K562 (cell line): Measurements from ENCODE around the gene CD4. TPM values are rescaled to one million over a fixed set of nuclear protein-coding genes. Genes with fewer than 3 reads are reported as not detected.

Experiments used
- GTF2F1 ChIP-seq: IDR thresholded peaks from 2 replicates; pipeline ENCODE4 v1.6.1; 2011; ENCODE audit warnings: low read depth, low read length, improper control_type of control experiment
- MBD2 ChIP-seq: sonication (generic); IDR thresholded peaks from 2 replicates; pipeline ENCODE4 v1.6.1; 2016; ENCODE audit warnings: low read depth, borderline replicate concordance
- MEIS2 ChIP-seq: fragments of 450-650 bp; IDR thresholded peaks from 2 replicates; pipeline ENCODE4 v1.6.1; 2014; ENCODE audit warnings: mild to moderate bottlenecking; ENCODE audit not compliant: partially characterized antibody
- SPI1 ChIP-seq: IDR thresholded peaks from 2 replicates; pipeline ENCODE4 v1.6.1; 2011; ENCODE audit warnings: low read depth, low read length, control low read depth, borderline replicate concordance
- ZNF586 ChIP-seq: fragments of 450-650 bp; formaldehyde crosslinking; conservative IDR thresholded peaks from 2 replicates; pipeline ENCODE4 v1.4.0; 2020; ENCODE audit warnings: mild to moderate bottlenecking, moderate library complexity
- polyA plus RNA-seq, 8 experiments: library from polyadenylated mRNA; depleted of rRNA in 4 of 8; stranded (reverse) in 5 of 8; unstranded in 3 of 8; fragments of >200 nt; fragmentation: Nextera tagmentation in 2 of 8; fragmentation: Illumina TruSeq in 1 of 8; extraction: Ambion mirVana in 2 of 8; extraction: Trizol in 1 of 8; gene quantifications; 2 replicates each; pipeline versions ENCODE4 v1.2.1 to v1.2.3, GENCODE V29; 2011 to 2014; ENCODE audit warnings: inconsistent platforms in 1 of 8, missing spikeins in 1 of 8
- total RNA-seq, 7 experiments: library from RNA; depleted of rRNA in 6 of 7; stranded (reverse); fragments of >200 nt in 6 of 7; fragmentation: Illumina TruSeq in 2 of 7; extraction: Trizol in 2 of 7; gene quantifications; 2 replicates each; pipeline versions ENCODE4 v1.2.1 to v1.2.3, GENCODE V29; 2011 to 2021; ENCODE audit warnings: low replicate concordance in 1 of 7
- TF ChIP-seq, protein P1 (sequence below): fragments of 450-650 bp; IDR thresholded peaks from 2 replicates; pipeline ENCODE4 v1.6.1; 2017; ENCODE audit warnings: antibody characterized with exemption, mild to moderate bottlenecking
- TF ChIP-seq, protein P2 (sequence below): sonication (generic); formaldehyde crosslinking; IDR thresholded peaks from 2 replicates; pipeline ENCODE4 v1.8.0; 2022; ENCODE audit warnings: mild to moderate bottlenecking, missing genetic modification reagents
- TF ChIP-seq, protein P3 (sequence below): fragments of 250-450 bp; sonication (Bioruptor Pico); IDR thresholded peaks from 2 replicates; pipeline ENCODE4 v1.4.0; 2020; ENCODE audit warnings: mild to moderate bottlenecking
- TF ChIP-seq, protein P4 (sequence below), 2 experiments: fragments of 450-650 bp; IDR thresholded peaks; 2 replicates each; pipeline ENCODE4 v1.6.1; 2016; ENCODE audit warnings: mild to moderate bottlenecking in 2 of 2, borderline replicate concordance in 1 of 2, low read depth in 1 of 2, moderate library complexity in 1 of 2

The CD4 gene
- total and polyA plus RNA-seq, 9 of the 15 experiments (the other 6 are each of a cell fraction or from before 2014, with no cell fraction given): 0.06 to 0.27 (median 0.09) TPM; not detected in 5

DNA sequence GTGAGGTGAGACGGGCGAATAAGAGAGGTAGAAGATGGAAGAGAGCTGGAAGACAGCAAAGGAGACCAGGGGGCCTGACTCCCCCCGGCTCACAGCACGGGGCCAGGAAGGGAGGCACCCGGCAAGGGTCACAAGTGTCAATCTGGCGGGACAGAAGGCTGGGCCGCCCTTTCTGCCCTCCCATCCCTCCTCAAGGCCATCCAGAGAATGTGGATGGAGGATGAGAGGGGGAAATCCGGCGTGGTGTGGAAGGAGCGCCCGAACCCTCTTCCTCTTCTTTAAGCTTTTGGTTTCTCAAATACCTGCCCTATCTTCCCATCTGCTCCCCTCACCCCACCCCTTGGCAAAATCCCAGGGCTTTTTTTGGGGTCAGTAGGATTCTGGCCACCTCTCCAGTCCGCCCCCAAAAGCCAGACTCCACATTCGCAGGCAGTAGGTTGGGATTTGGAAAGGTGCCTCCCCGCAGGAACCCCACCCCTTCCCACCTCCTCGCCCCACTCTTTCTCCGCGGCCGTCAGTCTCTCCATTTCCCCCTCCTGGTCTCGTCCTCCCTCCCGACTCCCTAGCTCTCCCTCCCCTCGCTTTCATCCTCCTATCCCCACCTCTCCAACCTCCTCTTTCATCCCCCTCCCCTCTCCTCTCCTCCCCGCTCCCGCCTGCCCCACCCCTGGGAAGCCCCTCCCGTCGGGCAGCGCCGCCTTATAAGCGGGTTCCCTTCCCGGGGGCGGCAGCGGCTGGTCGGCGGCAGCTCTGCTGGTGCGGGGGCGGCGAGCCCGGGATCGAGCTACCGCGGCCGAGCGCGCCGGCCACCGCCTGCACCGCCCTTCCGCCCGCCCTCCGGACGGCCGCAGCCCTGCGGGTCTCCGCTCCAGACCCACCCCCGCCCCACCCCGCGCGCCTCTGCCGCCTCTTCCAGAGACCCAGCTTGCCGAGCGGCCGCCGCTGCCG is 23.4 kb upstream of the CD4 start, which contains the start of gene PTMS (continued):
- TF ChIP-seq, protein P1, sequence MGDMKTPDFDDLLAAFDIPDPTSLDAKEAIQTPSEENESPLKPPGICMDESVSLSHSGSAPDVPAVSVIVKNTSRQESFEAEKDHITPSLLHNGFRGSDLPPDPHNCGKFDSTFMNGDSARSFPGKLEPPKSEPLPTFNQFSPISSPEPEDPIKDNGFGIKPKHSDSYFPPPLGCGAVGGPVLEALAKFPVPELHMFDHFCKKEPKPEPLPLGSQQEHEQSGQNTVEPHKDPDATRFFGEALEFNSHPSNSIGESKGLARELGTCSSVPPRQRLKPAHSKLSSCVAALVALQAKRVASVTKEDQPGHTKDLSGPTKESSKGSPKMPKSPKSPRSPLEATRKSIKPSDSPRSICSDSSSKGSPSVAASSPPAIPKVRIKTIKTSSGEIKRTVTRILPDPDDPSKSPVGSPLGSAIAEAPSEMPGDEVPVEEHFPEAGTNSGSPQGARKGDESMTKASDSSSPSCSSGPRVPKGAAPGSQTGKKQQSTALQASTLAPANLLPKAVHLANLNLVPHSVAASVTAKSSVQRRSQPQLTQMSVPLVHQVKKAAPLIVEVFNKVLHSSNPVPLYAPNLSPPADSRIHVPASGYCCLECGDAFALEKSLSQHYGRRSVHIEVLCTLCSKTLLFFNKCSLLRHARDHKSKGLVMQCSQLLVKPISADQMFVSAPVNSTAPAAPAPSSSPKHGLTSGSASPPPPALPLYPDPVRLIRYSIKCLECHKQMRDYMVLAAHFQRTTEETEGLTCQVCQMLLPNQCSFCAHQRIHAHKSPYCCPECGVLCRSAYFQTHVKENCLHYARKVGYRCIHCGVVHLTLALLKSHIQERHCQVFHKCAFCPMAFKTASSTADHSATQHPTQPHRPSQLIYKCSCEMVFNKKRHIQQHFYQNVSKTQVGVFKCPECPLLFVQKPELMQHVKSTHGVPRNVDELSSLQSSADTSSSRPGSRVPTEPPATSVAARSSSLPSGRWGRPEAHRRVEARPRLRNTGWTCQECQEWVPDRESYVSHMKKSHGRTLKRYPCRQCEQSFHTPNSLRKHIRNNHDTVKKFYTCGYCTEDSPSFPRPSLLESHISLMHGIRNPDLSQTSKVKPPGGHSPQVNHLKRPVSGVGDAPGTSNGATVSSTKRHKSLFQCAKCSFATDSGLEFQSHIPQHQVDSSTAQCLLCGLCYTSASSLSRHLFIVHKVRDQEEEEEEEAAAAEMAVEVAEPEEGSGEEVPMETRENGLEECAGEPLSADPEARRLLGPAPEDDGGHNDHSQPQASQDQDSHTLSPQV: no peak
- TF ChIP-seq, protein P2, sequence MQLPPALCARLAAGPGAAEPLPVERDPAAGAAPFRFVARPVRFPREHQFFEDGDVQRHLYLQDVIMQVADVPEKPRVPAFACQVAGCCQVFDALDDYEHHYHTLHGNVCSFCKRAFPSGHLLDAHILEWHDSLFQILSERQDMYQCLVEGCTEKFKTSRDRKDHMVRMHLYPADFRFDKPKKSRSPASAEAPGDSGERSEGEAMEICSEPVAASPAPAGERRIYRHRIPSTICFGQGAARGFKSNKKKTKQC (CRISPR knock-in tag): no peak
- TF ChIP-seq ZNF586: no peak
- TF ChIP-seq, protein P3, sequence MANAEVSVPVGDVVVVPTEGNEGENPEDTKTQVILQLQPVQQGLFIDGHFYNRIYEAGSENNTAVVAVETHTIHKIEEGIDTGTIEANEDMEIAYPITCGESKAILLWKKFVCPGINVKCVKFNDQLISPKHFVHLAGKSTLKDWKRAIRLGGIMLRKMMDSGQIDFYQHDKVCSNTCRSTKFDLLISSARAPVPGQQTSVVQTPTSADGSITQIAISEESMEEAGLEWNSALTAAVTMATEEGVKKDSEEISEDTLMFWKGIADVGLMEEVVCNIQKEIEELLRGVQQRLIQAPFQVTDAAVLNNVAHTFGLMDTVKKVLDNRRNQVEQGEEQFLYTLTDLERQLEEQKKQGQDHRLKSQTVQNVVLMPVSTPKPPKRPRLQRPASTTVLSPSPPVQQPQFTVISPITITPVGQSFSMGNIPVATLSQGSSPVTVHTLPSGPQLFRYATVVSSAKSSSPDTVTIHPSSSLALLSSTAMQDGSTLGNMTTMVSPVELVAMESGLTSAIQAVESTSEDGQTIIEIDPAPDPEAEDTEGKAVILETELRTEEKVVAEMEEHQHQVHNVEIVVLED (CRISPR knock-in tag): no peak
- TF ChIP-seq MBD2: no peak
- no peak for TF ChIP-seq SPI1
- TF ChIP-seq GTF2F1: no peak
- TF ChIP-seq, protein P4, sequence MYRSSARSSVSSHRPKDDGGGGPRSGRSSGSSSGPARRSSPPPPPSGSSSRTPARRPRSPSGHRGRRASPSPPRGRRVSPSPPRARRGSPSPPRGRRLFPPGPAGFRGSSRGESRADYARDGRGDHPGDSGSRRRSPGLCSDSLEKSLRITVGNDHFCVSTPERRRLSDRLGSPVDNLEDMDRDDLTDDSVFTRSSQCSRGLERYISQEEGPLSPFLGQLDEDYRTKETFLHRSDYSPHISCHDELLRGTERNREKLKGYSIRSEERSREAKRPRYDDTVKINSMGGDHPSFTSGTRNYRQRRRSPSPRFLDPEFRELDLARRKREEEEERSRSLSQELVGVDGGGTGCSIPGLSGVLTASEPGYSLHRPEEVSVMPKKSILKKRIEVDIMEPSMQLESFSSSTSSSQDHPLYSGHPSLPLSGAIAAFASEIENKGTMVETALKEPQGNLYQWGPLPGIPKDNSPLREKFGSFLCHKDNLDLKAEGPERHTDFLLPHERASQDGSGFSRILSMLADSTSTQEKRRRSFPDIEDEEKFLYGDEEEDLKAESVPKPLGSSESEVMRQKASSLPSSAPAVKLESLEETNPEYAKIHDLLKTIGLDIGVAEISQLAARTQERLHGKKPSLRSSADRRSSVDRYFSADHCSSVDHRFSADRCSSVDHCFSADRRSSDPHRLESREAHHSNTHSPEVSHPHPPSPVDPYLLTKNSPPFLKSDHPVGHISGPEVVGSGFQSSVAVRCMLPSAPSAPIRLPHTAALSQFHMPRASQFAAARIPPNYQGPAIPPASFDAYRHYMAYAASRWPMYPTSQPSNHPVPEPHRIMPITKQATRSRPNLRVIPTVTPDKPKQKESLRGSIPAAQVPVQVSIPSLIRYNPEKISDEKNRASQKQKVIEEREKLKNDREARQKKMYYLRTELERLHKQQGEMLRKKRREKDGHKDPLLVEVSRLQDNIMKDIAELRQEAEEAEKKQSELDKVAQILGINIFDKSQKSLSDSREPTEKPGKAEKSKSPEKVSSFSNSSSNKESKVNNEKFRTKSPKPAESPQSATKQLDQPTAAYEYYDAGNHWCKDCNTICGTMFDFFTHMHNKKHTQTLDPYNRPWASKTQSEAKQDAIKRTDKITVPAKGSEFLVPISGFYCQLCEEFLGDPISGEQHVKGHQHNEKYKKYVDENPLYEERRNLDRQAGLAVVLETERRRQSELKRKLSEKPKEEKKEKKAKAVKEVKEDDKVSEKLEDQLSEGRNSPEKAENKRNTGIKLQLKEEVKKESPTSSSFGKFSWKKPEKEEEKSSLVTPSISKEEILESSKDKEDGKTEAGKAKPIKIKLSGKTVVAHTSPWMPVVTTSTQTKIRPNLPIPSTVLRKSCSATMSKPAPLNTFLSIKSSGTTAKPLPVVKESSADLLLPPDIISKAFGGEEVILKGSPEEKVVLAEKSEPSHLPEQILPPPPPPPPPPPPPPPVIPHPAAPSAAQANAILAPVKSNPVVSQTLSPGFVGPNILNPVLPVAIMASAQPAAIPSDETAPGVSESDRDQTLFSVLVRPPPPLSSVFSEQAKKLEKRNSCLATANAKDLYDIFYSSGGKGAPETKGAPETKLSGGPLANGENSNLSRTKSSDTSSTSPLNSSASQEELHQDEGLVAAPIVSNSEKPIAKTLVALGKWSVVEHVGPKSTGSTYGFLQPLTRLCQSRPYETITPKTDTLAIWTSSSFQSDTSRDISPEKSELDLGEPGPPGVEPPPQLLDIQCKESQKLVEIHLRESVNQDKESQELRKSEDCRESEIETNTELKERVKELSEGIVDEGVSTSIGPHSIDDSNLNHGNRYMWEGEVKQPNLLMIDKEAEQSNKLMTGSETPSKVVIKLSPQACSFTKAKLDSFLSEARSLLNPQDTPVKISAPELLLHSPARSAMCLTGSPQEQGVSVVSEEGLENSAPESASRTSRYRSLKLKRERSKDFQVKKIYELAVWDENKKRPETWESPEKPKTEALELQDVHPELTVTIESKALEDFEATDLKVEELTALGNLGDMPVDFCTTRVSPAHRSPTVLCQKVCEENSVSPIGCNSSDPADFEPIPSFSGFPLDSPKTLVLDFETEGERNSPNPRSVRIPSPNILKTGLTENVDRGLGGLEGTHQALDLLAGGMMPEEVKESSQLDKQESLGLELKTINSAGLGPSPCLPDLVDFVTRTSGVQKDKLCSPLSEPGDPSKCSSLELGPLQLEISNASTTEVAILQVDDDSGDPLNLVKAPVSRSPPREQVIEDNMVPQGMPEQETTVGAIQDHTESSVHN (IDR thresholded peaks at IDR 0.05; ENCODE audit: borderline replicate concordance in 1 of 2, low read depth in 1 of 2): no peak
- TF ChIP-seq MEIS2: no peak
